ENCODE measurements around the gene ATP6V0D1. TPM values are rescaled to one million over a fixed set of nuclear protein-coding genes. Genes with fewer than 3 reads are reported as not detected.
"Not testable (repeated sequence)": the region's sequence is repeated elsewhere in the genome, so short reads cannot be mapped to it uniquely, and the experiment has no call there.

ATP6V0D1 gene
- total RNA-seq, 1 donor from 2014 or later = 106 TPM

DNA sequence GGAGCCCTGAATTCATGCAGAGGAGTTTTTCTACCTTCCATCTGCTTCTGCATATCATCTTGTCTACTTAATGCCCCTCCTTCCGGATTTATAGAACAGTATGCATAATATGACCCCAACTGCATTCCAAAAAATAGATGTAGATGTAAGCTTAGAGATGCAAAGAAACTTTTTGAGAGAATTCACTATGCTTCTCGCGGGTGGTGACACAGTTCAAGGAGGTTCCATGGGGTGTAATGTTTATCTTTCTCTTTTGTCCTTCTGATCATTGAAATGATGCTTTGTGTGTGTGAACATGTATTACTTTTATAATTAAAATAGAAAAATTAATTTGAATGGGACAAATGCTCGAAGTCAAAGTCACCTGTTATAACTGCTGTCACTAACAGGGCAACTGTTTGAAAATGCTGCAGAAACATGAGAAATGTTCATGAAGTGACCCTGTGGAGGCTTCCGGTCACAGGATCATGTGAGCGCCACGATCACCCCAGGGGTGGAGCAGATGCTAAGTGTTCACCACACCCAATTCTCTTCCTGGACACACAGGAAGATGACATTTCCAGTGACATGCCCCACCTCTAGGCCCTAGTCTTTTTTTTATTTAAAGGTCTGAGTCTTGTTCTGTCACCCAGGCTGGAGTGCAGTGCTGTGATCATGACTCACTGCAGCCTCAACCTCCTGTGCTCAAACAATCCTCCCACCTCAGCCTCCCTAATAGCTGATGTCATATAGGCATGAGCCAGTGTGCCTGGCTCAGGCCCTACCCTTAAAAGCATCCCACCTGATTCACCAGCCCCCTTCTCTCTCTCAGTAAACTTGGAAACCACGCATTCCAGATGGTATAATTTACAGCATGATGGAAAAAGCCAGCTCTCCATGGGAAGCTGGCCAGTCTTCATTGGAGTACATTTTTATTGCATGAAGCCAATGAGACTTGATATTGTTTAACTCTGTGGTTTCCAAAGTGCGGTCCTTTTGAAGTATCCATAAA, 23.4 kb upstream of the ATP6V0D1 start:
- DNase-seq (ENCODE audit: low spot score) = no peak

DNA sequence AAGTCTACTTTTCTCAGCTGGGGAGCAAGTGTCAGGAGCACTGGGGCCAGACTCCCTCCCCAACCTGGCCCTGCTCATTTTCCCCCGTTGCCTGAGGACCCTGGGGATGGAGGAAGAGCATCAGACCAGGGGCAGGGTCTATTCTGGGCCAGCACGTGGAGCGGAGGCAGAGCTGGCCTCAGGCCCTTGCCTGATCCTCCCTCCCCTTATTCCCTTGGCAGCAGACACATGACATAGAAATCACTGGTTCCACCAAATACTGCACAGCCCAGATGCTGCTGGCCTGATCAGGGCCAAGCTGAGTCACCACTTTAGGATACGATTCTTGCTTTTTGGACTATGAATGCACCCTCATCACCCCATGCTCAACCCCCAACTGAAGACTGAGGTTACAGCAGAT, 18.1 kb upstream of the ATP6V0D1 start:
- no peak for DNase-seq (ENCODE audit: low spot score)

DNA sequence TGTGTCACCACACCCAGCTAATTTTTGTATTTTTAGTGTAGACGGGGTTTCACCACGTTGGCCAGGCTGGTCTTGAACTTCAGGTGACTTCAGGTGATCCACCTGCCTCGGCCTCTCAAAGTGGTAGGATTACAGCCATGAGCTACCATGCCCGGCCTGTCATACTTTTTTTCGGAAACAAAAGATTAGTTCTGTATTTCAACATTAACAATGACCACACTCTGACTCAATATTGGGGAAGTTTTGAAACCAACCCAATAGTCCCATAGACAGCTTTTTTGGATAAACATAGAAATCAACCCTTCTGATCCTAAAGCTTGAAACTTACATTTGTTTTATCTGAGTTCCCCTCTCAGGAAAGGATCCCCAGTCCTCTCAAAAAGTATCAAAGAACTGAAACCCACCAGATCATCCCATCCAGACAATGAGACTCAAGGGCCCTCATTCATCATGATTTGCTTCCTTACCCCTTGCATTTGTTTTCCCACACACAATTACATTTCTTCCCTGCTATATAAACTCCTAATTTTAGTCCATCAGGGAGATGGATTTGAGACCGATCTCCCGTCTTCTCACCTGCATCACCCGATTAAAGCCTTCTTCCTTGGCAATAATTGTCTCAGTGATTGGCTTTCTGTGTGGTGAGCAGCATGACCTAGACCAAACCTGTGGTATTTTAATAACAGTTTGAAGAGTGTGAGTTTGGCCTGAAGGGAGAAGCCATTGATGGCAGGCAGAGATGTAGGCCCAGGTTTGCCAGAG, 9.6 kb upstream of the ATP6V0D1 start:
- DNase-seq (ENCODE audit: low spot score) = no peak

- DNase-seq (ENCODE audit: low spot score) = no peak
Observed at GRCh38 chr16:67489401-67490083, 8.6 kb upstream of the ATP6V0D1 start.

DNA sequence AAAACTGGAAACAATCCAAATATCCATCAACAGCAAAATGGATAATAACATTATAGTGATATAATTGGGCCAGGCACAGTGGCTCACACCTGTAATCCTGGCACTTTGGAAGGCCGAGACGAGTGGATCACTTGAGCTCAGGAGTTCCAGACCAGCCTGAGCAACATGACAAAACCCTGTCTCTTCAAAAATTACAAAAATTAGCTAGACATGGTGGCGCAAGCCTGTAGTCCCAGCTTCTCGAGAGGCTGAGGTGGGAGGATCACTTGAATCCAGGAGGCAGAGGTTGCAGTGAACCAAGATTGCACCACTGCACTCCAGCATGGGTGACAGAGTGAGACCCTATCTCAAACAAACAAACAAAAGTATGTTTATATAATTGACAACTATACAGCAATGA, 6.6 kb upstream of the ATP6V0D1 start:
- not testable (repeated sequence) for DNase-seq (ENCODE audit: low spot score)

- no peak for DNase-seq (ENCODE audit: low spot score)
Observed at GRCh38 chr16:67486805-67487204, 5.8 kb upstream of the ATP6V0D1 start.

- no peak for DNase-seq (ENCODE audit: low spot score)
Observed at GRCh38 chr16:67483731-67484525, 3.0 kb upstream of the ATP6V0D1 start.

GRCh38 chr16:67483150-67483549, 2.2 kb upstream of the ATP6V0D1 start, which contains the start of gene AGRP:
Gene AGRP, minus strand, starts transcription at chr16:67483547. Its CDS starts 149 bp downstream, at chr16:67483398.
- no peak for DNase-seq (ENCODE audit: low spot score)

- DNase-seq (ENCODE audit: low spot score) = no peak
Observed at GRCh38 chr16:67482233-67482924, 1.4 kb upstream of the ATP6V0D1 start.

DNA sequence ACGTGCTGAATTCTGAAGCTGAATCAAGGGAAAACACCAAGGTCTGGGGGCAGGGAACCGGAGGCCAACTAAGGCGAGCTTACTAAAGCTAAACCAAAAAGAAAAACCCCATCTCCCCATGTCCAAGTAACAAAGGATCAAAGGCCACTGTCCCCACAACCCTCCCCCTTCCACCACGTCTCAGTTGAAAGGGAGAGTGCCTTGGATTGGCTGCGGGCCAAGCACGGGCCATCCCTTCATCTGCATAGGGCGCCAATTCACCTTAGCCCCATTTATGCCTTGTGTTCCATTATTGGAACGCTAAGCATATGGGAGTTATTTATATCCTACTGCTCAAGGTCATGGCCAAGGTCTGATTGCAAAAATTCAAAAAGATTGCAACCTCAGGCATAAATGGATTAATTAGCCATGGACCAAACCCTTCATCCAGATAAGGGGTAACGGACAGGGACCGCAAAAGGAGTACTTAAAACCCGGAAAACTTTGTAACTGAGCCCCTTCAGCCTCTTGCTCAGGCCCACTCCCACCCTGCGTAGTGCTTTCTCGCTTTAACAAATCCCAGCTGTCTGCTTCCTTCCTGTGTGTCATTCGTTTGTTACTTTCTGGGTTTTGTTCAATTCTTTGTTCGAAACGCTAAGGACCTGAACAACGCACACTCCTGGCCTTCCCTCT, 740 bp upstream of the ATP6V0D1 start:
- DNase-seq (ENCODE audit: low spot score) = peak; percentile 42

DNA sequence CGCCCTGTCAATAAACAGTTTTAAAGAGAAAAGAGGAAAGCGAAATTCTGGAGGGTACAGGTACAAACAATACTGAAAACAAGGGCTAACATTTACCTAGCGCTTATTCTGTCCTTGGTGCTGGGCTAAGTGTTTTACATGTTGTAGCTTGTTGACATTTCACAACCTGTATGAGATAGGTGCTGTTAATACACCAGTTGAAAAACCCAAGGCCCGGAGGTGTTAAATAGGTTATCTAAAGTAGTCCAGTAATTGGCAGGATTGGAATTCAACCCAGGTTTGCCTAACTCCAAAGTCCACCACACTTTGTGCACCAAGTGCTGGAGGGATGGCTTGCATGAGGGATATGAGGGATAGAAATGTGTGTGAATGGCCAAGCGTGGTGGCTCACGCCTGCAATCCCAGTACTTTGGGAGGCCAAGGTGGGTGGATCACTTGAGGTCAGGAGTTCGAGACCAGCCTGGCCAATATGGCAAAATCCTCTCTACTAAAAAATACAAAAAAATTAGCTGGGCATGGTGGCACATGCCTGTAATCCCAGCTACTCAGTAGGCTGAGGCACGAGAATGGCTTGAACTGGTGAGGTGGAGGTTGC, 2.9 kb downstream of the ATP6V0D1 start:
- no peak for DNase-seq (ENCODE audit: low spot score)

DNA sequence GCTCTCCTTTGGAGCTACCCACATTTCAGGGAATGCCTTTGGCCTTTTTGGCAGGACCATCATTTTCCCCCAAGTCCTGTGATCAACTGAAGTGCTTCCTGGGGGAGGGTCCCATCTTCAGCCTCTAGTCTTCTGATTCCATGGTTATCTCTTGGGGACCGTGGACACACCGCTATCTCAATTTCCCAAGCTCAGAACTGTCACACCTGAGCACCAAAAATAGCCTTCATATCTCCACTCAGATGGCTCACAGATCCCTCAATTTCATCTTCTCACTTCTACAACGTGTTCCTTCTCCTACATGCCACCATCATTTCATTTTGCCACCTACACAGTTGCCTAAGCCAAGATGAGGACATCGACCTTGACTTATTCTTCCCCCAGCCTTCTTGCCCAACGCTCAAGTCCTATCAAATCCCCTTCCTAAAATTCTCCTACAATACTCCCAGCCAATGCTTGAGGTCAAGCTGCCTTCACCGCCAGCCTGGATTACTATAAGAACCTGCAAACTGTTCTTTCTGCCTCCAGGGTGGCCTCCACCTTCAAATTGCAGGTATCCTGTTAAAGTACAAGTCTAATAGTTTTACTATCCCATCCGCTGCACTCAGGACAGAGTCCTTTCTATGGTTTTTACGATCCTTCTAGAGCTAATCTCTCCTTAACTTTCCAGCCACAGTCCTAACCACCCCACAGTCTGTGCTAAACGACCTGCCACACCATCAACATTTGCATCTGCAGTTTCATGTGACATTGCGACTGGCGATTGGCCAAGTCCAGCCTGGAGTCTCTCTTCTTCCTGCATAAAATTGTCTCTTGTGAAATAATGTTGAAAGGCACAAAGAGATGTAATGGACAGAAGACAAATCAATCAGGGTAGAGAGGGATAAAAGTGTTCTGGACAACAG, 6.2 kb downstream of the ATP6V0D1 start:
- DNase-seq (ENCODE audit: low spot score) = no peak

DNA sequence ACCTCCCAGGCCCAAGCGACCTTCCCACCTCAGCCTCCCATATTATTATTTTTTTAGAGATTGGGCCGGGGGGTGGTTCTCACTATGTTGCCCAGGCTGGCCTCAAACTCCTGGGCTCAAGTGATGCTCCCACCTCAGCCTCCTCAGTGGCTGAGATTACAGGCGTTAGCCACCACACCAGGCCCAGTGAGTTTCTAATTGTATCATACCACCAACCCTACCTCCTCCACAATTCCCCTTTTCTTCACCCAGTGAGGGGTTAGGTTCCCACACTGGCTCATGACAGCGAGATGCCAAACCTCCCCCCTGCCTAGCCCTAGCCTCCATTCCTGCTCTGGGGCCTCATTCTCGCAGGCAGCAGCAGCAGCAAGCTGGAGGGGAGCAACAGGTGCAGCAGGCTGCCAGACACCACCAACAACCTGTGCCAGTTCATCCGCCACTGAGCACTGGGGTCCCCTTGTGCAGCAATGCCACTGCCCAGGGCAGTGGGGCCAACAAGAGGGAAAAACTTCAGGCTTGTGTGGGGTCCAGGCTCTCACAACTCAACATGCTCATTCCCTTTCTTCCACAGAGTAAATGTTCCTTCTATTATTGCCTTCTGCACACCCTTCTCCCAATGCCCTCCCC, 9.1 kb downstream of the ATP6V0D1 start:
- DNase-seq (ENCODE audit: low spot score) = no peak

- peak; percentile 67 for DNase-seq (ENCODE audit: low spot score)
Observed at GRCh38 chr16:67470359-67470758, 10.6 kb downstream of the ATP6V0D1 start.

DNA sequence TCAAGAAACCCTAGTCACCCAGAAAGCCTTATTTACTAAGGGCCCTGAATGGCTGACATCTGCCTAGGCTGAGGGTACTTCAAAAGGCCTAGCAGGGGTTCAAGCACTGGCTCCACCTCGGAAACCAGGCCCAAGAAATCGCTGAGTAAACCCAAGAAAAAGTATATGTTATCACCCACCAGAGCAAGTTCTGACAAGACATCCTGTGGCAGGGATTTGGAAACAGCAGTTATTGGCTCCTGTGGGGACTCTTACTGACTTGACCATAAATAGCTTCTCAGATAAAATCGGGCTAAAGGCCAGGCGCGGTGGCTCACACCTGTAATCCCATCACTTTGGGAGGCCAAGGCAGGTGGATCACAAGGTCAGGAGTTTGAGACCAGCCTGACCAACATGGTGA, 12.2 kb downstream of the ATP6V0D1 start:
- no peak for DNase-seq (ENCODE audit: low spot score)

GRCh38 chr16:67466581-67466980, 14.4 kb downstream of the ATP6V0D1 start:
- no peak for DNase-seq (ENCODE audit: low spot score)

DNA sequence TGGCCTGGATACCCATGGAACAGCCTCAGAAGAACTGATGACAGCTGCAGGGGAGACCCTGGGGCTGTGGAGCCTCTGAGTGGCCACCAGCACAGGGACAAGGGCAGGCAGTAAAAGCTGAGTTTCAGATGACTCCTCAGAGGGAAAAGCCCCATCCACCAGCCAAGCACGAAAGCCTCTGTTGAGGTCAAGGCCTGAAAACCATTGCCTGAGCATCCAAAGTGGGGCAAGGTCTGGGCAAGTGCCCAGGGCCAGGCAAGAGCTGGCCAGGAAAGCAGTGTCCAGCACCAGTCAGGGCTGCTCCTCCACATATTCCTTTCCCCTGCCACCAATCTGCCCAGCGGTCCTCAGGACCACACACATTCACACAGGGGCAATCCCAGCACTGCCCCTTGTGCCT, 16.4 kb downstream of the ATP6V0D1 start:
- no peak for DNase-seq (ENCODE audit: low spot score)

DNA sequence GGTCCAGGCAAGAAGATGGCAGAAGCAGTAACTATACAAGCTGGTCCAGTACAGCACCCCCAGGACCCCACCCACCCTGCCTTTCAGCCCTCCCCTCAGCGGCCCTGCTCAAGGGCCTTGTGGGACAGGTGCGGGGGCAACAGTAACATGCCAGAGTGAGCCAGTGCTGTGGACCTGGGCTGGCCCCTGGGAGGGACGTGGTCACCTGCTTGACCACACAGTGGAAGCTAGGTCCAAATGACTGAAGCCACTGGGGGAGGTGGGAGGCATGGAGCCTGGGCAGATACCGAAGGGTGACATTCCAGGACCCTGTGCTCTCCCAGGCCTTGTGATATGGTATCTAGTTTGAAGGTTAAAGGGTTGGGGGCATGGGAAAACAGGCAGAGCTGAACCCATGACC, 17.3 kb downstream of the ATP6V0D1 start:
- DNase-seq (ENCODE audit: low spot score) = no peak
